ENCODE measurements around the gene URB1.
"Not testable (repeated sequence)": the region's sequence is repeated elsewhere in the genome, so short reads cannot be mapped to it uniquely, and the experiment has no call there.

Gene URB1

DNA sequence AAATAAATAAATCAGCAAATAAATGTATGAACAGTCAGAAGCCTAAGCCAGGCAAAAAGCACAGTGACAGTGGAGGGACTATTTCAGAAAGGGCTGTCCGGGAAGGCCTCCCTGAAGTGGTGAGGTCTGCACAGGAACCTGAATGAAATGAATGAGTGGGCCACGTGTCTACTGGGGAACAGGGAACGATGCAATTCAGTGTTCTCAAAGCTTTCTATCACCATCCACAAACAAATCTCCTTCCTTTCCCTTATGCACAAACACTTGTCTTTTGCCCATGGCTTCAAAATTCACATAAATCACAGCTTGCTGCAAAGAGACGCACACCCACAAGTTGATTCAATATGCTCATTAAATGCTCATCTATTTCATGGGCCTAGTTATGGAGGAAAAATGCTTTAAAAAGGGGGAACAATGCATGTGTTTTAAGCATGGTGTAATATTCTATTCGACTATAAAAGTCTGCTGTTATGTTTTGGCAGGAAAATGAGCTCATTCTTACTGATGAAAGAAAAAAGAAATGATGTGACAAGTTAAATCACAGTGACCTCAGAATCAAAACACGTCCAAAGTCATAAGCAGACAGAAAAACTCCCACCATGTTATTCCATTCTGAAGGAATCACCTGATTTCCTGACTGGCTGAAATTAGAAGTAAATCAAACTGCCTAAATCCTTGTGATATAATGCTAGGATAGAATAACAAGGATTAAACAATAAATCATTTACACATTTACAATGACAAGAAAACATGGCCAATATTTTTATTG is 21.6 kb downstream of the URB1 start:
- DNase-seq = no peak

- DNase-seq = not testable (repeated sequence)
These were observed 23.9 kb downstream of the URB1 start for GRCh38 chr21:32368961-32369360.

- no peak for DNase-seq
These were observed 24.4 kb downstream of the URB1 start for GRCh38 chr21:32368386-32368785.

DNA sequence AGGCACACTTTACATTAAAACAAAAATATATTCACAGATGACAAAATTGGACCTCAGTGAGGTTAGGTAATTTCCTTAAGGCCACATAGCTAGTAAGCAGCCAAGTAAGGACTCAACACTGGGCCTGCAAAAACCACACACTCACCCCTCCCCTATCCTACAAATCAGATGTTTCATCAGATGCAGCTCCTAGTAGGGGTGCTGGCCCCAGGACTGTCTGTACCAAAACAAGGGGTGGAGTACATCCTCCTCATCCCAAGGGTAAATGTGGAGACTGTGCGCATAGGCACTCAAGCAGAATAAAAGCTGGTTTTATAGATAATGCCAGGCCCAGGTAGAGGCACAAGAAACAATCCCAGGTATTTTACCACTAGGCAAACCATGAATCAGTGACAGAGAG is 25.7 kb downstream of the URB1 start:
- no peak for DNase-seq

- DNase-seq = no peak
These were observed 26.6 kb downstream of the URB1 start for GRCh38 chr21:32366191-32366590.

- no peak for DNase-seq
These were observed 28.0 kb downstream of the URB1 start for GRCh38 chr21:32364796-32365195.

GRCh38 chr21:32364387-32364786 is 28.4 kb downstream of the URB1 start:
- no peak for DNase-seq

DNA sequence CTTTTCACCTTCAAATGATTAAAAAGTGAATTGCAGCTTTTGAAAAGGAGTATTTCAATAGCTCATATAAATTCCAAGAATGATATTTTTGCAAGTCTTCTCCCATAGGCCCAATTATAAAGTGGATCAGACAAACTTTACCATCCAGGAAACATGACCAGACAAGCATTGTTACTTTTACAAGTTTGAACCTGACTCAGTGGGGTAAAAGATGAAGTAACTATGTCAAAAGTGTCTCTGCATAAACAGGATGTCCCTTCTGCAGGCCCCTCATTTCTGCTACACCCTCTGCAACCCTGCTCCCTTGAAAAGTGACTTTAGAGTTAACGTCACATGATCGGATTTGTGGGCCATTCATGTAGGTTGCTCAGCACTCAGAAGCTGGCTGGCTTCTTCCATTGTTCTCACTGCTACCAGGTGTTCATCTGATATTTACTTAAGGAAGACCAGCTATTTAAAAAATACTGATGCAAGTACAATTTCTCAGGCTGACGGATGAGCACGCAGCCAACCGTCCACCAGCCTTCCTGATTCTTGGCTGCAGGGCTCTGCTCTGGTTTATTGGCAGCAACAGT is 32.3 kb downstream of the URB1 start:
- no peak for DNase-seq

DNA sequence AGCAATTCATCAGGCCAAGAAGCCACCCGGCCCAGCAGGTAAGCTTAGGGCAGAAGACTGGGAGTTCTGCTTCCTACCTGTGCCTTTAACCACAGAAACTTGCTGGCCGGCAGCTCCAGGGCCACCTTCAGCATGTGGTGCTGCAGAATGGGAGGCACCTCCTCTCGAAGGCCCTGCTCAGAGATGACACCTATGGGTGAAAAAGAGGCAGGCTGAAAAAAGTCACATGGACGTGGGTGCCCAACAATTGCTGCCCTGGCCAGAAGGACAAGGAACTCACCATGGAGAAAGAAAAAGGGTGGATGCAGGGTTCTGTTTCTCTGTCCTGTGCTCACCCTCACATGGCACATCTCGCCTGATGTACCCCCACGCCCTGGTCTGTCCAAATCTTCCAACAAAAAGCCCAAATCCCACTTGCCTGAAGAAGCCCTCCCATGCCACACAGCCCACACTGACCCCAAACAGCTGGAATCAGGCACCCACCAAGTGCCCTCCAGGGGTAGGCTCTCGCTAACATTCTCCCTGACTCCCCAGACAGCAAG is 33.0 kb downstream of the URB1 start:
- DNase-seq = no peak

DNA sequence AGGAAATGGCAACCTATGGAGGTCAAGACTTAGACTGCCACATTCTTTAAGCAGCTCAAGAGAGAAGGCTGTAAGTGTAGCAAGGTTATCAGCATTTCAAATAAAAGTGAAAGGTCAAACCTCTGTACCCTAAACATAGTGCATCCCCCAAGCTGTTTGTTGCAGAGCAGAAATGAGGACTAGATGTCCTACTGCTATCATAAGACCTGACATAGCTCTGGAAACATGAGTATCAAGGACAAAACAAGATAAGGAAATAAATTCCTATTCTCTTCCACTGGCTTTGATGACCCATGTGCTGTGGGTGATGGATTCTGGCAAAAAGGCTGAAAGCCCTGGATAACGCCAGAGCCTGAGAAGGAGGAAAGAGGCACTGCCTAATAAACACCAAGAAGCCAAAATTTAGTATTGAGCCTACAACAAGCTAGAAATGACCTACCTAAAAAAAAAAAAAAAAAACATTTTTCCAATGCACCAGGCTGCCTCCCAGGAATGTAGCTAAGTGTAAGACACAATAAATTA is 35.9 kb downstream of the URB1 start:
- no peak for DNase-seq

- no peak for DNase-seq
These were observed 39.7 kb downstream of the URB1 start for GRCh38 chr21:32353002-32353711.

DNA sequence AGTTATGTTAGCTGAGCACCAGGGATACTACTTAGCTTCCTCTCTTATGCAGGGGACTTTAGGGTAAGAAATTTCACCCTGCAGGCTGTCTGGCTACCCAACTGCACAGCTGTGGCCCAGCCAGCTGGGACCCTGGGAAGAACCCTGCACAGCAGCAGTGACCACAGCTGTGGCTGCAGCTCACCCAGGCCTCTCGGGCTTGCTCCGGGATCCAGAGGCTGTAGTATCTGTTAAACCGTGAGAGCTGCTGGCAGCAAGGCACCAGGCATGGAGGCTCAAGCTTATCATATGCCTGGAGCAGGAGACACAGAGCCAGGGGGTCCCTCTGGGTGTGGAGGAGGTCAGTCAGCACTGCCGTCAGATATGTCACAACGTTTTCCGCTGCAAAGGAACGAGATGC is 40.3 kb downstream of the URB1 start:
- no peak for DNase-seq

GRCh38 chr21:32351428-32351827 is 41.4 kb downstream of the URB1 start:
- DNase-seq = no peak

DNA sequence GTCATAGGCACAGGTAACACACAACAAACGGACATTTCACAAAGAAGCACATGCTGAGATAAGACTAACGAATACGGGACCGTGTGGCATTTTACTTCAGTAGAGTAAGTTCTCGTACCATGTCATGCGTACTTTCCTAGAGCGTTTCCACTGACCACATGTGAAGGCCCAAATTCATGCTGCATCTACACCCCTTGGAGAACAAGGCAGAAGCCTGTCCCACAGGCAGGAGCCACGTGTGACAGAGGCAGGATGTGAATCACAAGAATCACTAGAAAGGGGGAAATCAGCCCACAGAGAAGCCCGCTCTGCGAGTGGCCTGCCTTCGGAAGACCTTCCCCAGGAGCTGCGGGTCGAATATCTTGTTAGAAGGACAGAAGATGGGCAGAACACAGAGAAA is 41.8 kb downstream of the URB1 start:
- DNase-seq = no peak

DNA sequence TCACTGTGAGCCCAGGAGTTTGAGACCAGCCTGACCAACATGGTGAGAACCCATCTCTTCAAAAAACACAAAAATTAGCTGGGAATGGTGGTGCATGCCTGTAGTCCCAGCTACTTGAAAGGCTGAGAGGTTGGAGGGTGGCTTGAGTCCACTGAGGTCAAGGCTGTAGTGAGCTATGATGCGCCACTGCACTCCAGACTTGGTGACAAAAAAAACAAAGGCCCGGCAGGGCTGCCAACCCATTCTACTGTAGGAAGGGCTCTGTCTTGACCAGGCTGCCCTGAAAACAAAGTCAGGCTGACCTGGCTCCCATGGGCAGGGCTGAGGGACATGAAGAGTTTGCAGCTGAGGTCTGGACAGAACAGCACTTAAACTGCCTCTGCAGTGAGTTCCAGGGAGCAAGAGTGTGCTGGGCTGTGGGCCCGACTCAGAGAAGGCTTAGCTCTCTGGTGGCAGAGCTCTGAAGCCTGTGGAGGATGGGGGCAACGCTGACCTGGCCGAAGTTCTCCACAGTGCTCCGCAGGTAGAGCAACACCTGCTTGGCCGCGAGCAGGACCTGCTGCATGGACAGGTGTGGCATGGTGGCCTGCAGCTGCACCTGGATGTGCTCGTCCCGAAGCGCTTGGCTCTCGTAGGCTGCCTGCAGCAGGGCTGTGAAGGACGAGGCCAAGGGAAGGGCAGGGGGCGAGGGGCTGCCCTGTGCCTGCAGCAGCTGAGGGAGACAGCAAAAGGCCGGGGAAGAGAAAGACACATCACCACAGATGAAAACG is 42.4 kb downstream of the URB1 start:
- DNase-seq = no peak

DNA sequence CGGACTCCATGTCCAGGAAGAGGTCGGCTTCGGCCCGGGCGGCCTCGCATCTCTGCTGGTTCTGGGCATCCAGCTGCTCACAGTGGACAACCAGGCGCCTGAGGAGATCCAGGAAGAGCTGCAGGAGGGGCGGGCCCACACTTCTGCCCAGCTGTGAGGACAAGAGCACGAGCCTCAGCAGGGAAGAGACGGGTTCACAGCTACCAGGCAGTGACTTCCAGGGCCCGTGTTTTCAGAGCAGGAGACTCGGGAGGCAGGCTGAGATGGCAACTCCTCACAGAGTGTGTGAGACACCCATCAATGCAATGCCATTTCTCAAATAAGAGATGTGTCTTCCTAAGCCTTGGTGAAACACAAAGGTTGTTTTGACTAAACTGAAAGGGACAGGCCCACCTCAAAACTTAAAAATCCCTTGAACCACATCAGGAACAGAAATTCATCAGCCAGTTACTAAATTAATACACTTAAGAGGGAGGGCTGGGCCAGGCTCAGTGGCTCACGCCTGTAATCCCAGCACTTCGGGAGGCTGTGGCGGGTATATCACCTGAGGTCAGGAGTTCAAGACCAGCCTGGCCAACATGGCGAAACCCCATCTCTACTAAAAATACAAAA is 43.4 kb downstream of the URB1 start:
- DNase-seq = no peak

DNA sequence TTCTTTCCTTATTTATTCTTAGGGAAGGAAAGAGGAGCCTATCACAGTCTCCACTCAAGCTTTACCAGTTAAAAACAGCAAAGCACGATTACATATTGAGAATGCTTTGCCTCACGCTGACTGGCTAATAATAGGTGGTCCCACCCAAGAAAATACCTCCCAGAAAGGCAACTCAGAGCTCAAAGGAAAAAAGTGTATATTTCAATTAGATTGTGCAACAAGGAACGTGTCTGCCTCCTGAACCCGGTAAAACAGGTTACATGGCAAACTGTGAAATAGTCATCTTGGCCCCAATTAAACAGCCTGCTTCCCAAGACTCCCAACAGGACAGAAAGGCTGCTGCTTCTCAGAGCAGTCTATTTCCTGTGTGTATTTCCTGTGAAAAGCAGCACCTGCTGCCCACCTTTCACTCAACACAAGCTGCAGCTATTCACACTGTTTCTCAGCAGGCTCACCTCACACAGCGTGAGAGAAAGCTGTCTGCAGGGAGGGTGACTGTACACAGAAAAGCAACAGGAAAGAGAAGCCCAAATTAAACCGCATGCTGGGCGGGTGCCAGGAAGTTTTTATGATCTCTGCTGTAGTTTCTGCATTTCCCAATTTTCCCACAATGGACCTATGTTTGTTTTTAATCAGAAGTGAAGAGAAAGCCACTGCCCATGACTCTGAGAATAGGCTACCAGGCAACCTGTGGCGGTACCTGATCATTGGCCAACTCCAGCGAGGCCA is 44.0 kb downstream of the URB1 start:
- no peak for DNase-seq

GRCh38 chr21:32347977-32348376 is 44.8 kb downstream of the URB1 start:
- no peak for DNase-seq

DNA sequence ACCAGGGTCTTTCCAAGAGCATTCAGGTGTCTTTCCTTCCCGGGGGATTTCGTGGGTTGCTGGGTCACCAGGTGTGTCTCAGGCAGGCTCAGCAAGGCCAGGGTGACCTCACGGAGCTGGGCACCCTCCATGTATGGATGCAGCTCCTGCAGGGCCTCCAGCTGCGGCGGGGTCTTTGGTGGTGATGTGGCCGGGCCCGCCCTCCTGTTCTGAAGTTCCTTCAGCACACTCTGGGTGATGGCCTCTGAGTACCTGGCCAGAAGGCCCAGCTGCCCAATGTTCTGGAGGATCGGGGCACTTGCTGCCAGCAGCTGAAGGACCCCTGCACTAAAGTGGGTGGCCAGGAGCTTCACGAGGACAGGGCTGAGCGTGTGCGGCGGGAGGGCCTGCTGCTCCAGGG is 45.5 kb downstream of the URB1 start:
- DNase-seq = no peak

DNA sequence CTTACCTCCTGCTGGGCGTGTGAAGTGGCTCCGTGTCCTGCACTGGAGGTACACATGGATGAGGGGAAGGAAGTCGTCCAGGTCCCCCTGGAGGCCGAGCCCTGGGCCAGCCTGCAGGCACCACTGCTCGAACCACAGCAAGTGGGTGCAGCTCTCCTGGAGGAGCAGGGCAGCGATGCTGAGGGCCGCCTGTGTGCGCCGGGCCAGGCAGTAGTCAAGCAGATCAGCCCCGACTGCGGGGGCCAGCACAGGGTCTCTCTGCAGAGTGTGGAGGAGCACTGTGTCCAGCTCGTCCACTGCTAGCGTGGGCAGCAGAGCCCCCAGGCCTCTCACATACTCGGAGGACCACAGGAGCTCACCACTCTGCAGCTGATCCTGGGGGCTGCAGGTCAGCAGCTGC is 45.9 kb downstream of the URB1 start:
- DNase-seq = no peak
